Vagina (tissue), 2 donors: Measurements from ENCODE around the gene MAST2. TPM values are rescaled to one million over a fixed set of nuclear protein-coding genes. Genes with fewer than 3 reads are reported as not detected.

Experiments used
- DNase-seq, 2 donors: peaks; one replicate each; pipeline ENCODE4 v3.0.0-alpha.2; 2017; ENCODE audit errors: extremely low spot score in 2 of 2
- H3K27ac ChIP-seq: fragments of 200-600 bp; sonication (generic); one replicate; pipeline ENCODE4 v1.5.1; 2019
- H3K27me3 ChIP-seq: fragments of 200-600 bp; sonication (generic); one replicate; pipeline ENCODE4 v1.5.1; 2019
- H3K36me3 ChIP-seq, 2 donors: fragments of 200-600 bp; sonication (generic); one replicate each; pipeline ENCODE4 v1.5.1; 2017 to 2019
- H3K4me1 ChIP-seq: fragments of 200-600 bp; sonication (generic); one replicate; pipeline ENCODE4 v1.5.1; 2019
- H3K4me3 ChIP-seq, 2 donors: fragments of 200-600 bp; sonication (generic); 1 replicate in 1 of 2; 2 replicates in 1 of 2; pipeline ENCODE4 v1.5.1; 2016 to 2019
- H3K9me3 ChIP-seq: fragments of 200-600 bp; sonication (generic); one replicate; pipeline ENCODE4 v1.5.1; 2019
- CTCF ChIP-seq, 3 experiments: fragments of 450-650 bp in 2 of 3; fragments of 200-600 bp in 1 of 3; sonication (generic) in 1 of 3; IDR thresholded peaks; one replicate each; pipeline ENCODE4 v1.5.1; 2017 to 2019; ENCODE audit warnings: antibody characterized with exemption in 3 of 3, mild to moderate bottlenecking in 2 of 3, moderate library complexity in 2 of 3
- POLR2A ChIP-seq, 2 donors: fragments of 450-650 bp; IDR thresholded peaks; one replicate each; pipeline ENCODE4 v1.6.1; 2017; ENCODE audit warnings: antibody characterized with exemption in 2 of 2, mild to moderate bottlenecking in 2 of 2, moderate library complexity in 2 of 2
- POLR2AphosphoS5 ChIP-seq, 2 donors: sonication (generic); formaldehyde crosslinking; IDR thresholded peaks; one replicate each; pipeline ENCODE4 v1.9.0; 2017; ENCODE audit warnings: antibody characterized with exemption in 2 of 2, mild to moderate bottlenecking in 2 of 2, low read depth in 1 of 2; ENCODE audit not compliant: insufficient read depth in 1 of 2
- intact Hi-C: fragments of 100-400 bp; cut with DNase I; formaldehyde crosslinking; loops from one replicate; pipeline ENCODE4 v1.15.1; 2023
- total RNA-seq: library from RNA; depleted of rRNA; stranded (reverse); fragments of >200 nt; gene quantifications from one replicate; pipeline ENCODE4 v1.2.3, GENCODE V29; 2016

The MAST2 gene
- total RNA-seq, 1 donor from 2014 or later: 28.2 TPM

GRCh38 chr1:46070164-46070814 lies 266.9 kb downstream of the MAST2 start:
- no peaks in the 10 kb centered on the region for H3K36me3 ChIP-seq
- no peaks in the 10 kb centered on the region for H3K9me3 ChIP-seq
- no peak for DNase-seq
- no peaks in the 10 kb centered on the region for H3K4me1 ChIP-seq
- no peak overlapping the region for H3K27ac ChIP-seq
- intact Hi-C loops: no loop called here
- no peaks in the 10 kb centered on the region for H3K27me3 ChIP-seq
- TF ChIP-seq POLR2A (IDR thresholded peaks at IDR 0.05) (no peak), CTCF (IDR thresholded peaks at IDR 0.05) (no peak), POLR2AphosphoS5 (IDR thresholded peaks at IDR 0.05; ENCODE audit: insufficient read depth in 1 of 2, low read depth in 1 of 2) (no peak)
- no peak overlapping the region for H3K4me3 ChIP-seq

GRCh38 chr1:46072975-46073374 lies 269.6 kb downstream of the MAST2 start:
- Histone ChIP-seq H3K36me3 (no peaks in the 10 kb centered on the region), H3K4me3 (no peak overlapping the region), H3K27ac (no peak overlapping the region), H3K9me3 (no peaks in the 10 kb centered on the region), H3K27me3 (no peaks in the 10 kb centered on the region), H3K4me1 (no peaks in the 10 kb centered on the region)
- no peak for DNase-seq
- intact Hi-C loops: no loop called here
- TF ChIP-seq POLR2A (IDR thresholded peaks at IDR 0.05): no peak
- TF ChIP-seq CTCF (IDR thresholded peaks at IDR 0.05): no peak
- TF ChIP-seq POLR2AphosphoS5 (IDR thresholded peaks at IDR 0.05; ENCODE audit: insufficient read depth in 1 of 2, low read depth in 1 of 2): no peak

GRCh38 chr1:46076343-46076742 lies 272.9 kb downstream of the MAST2 start:
- TF ChIP-seq POLR2A (IDR thresholded peaks at IDR 0.05) (no peak), POLR2AphosphoS5 (IDR thresholded peaks at IDR 0.05; ENCODE audit: insufficient read depth in 1 of 2, low read depth in 1 of 2) (no peak), CTCF (IDR thresholded peaks at IDR 0.05) (no peak)
- Histone ChIP-seq H3K4me3 (no peak overlapping the region), H3K27ac (no peak overlapping the region), H3K36me3 (no peaks in the 10 kb centered on the region), H3K4me1 (no peaks in the 10 kb centered on the region), H3K9me3 (no peaks in the 10 kb centered on the region), H3K27me3 (no peaks in the 10 kb centered on the region)
- no peak for DNase-seq
- intact Hi-C loops: no loop called here

GRCh38 chr1:46077644-46078043 lies 274.2 kb downstream of the MAST2 start:
- no peak overlapping the region for H3K4me3 ChIP-seq
- no peak for DNase-seq
- no peaks in the 10 kb centered on the region for H3K27me3 ChIP-seq
- no peaks in the 10 kb centered on the region for H3K9me3 ChIP-seq
- H3K4me1 ChIP-seq: no peaks in the 10 kb centered on the region
- intact Hi-C loops: no loop called here
- H3K27ac ChIP-seq: no peak overlapping the region
- TF ChIP-seq CTCF (IDR thresholded peaks at IDR 0.05) (no peak), POLR2AphosphoS5 (IDR thresholded peaks at IDR 0.05; ENCODE audit: insufficient read depth in 1 of 2, low read depth in 1 of 2) (no peak), POLR2A (IDR thresholded peaks at IDR 0.05) (no peak)
- no peaks in the 10 kb centered on the region for H3K36me3 ChIP-seq

- Histone ChIP-seq H3K27me3 (no peaks in the 10 kb centered on the region), H3K36me3 (no peaks in the 10 kb centered on the region), H3K4me3 (no peak overlapping the region), H3K27ac (no peak overlapping the region), H3K9me3 (no peaks in the 10 kb centered on the region), H3K4me1 (no peaks in the 10 kb centered on the region)
- intact Hi-C loops: no loop called here
- no peak for TF ChIP-seq POLR2A (IDR thresholded peaks at IDR 0.05)
- no peak for TF ChIP-seq CTCF (IDR thresholded peaks at IDR 0.05)
- TF ChIP-seq POLR2AphosphoS5 (IDR thresholded peaks at IDR 0.05; ENCODE audit: insufficient read depth in 1 of 2, low read depth in 1 of 2): no peak
- DNase-seq: no peak
Measured at GRCh38 chr1:46080257-46080656, 276.8 kb downstream of the MAST2 start.
